Stimulated activated naive CD4-positive, alpha-beta T cell (primary cell): ENCODE measurements around the gene PTCD2.
A peak's percentile ranks its signal among the peaks of the same experiment; 100 is the strongest.

Experiments used
- DNase-seq, 6 experiments: peaks; one replicate each; lab custom pipeline; 2025; lab: John Stamatoyannopoulos, UW

PTCD2 gene

DNA sequence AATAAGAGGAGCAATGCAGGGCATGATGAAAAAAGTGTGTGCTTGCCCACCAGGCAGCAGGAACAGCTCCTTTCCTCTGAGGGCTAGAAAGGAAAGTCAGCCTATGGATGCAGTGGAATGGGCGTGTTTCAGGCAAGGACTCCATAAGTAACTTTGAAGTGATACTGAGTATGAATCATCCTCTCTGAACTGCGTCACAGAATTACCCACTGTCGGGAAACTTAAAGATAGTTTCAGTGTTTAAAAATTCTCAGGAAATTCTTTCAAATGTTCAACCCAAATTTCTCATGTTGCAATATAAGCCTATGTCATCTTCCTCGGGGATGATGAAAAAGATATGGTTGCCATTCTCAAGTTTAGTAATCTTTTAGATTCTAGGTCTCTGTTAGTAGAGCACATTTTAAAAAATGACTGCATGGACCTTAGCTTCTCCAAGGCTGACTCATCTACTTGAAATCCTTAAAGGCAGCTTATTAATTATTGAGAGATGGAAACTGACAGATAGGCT, 27.7 kb downstream of the PTCD2 start:
- DNase-seq: no peak

GRCh38 chr5:72351376-72351775, 31.2 kb downstream of the PTCD2 start:
- DNase-seq: no peak

GRCh38 chr5:72352616-72353015, 32.4 kb downstream of the PTCD2 start:
- no peak for DNase-seq

- no peak for DNase-seq
Measured at GRCh38 chr5:72353046-72353445, 32.9 kb downstream of the PTCD2 start.

DNA sequence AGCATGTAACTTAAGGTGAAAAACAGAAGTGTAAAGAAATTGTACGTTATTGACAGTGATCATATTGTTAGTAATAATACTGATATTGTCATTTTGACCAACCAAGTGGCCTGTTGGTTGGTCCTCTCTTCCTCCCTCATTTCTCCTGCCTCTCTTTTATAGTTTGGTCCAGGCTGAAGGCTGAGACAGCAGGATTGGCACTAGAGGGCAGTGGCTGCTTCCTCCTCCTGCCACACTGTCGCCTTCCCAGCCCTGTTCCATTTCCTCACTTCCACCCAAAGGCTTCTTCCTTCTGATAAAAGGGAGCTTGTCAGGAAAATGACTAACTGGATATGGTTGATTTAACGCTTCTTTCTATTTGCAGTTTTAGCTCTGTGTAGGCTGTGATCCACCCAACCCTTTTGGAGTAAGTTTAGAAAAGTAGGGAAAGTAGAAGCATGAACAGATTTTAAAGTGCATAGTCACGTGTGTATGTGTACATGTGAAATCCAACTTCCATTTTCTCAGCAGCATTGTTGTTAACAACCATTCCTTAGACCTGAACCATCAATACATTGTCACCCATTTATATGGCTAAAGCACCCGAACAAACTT, 35.6 kb downstream of the PTCD2 start:
- DNase-seq: no peak

DNA sequence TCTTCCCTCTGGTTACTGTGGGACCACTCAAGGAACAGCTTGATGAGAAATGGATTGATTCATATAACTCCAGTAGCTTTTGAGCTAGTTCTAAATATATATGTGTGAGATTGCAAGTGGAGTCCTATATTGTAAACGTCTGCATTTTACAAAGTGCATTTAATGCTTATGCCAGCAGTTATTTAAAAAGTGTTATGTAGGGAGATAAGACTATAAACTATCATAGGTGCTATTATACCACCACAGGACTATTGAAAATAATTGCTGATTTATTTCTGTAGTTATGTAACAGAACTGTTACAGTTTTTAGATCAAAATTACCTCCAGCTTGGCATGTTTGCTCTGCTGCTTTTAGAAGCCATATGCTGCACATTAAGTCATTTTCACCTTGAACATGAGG, 36.2 kb downstream of the PTCD2 start:
- no peak for DNase-seq

DNA sequence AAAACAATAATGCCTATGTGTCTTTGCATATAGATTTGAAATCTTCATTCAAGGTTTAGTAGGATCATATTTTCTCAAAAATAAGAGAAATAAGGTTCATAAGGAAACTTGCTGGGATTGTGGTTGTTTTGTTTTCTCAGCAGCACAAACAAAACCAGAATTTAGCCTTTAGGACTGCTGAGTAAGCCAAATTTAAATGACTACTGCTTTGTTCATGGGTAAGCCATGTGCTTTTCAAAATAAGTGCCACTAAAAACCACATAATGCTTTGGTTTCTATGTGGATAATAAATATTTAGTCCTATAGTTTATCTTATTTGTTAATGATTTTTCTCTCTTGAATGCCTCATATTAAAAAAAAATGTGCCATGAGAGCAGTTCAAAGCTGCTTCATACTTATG, 38.8 kb downstream of the PTCD2 start:
- no peak for DNase-seq

DNA sequence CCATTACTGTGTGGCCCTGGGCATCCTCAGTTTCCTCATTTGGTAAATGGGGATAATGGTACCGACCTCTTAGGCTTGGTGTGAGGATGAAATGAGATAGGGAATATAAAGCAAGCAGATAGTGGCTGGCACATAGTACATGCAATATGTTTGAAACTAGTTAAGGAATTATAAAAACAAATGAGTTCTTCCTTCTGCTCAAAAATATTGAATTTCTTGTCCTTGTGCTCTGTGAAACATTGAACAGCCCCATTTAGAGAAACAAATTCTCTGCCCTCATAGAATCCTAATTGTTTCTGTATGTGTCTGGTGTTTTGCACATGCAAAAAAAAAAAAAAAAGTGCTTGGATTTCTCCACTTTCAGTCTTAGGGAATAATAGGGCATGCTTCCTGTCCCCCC, 39.7 kb downstream of the PTCD2 start:
- no peak for DNase-seq

- DNase-seq: no peak
Measured at GRCh38 chr5:72363166-72363802, 43.1 kb downstream of the PTCD2 start.

DNA sequence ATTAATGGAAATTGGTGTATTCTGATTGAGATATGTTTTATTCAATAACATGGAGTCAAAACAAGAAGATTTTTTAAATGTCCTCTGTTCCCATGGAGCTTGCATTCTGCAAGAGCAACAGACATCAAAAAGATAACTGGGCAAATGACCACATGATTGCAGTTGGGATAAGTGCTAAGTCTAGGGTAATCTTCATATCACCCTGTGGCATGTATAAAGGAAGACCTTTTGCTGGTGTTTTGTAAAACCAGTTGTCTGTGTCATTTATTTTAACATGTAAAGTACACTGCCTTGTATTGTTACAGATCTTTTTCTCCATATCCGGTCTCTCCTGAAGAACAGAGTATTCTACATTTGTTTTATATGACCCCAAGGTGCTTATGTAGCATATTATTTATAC, 44.0 kb downstream of the PTCD2 start:
- no peak for DNase-seq

GRCh38 chr5:72364951-72365350, 44.8 kb downstream of the PTCD2 start:
- no peak for DNase-seq

GRCh38 chr5:72366324-72366976, 46.3 kb downstream of the PTCD2 start:
- DNase-seq: peak in 2 of 6 experiments; percentile 12 to 35

GRCh38 chr5:72368271-72368670, 48.1 kb downstream of the PTCD2 start:
- no peak for DNase-seq

GRCh38 chr5:72369301-72369700, 49.1 kb downstream of the PTCD2 start:
- DNase-seq: no peak

GRCh38 chr5:72369711-72370110, 49.5 kb downstream of the PTCD2 start:
- no peak for DNase-seq

DNA sequence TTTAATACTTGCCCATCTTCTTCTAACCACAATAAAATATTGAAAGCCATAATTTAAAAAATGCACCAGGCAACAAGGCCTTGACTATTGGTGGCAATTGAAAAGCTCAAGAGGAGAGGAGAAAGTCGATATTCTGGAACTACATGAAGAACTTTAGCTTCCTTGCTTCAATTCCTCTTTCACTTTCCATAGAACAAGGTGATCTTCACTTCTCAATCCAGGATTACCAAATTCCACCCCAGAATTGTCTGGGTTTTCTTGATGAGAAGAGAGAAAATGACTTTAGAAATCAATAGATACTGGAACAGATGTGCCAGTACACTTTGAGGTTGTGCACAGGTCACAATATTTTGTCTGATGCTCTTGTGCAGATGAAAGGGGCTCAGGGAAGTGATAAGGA, 52.2 kb downstream of the PTCD2 start:
- no peak for DNase-seq

- DNase-seq: no peak
Measured at GRCh38 chr5:72372923-72373322, 52.8 kb downstream of the PTCD2 start.

GRCh38 chr5:72374844-72375243, 54.7 kb downstream of the PTCD2 start:
- DNase-seq: no peak

DNA sequence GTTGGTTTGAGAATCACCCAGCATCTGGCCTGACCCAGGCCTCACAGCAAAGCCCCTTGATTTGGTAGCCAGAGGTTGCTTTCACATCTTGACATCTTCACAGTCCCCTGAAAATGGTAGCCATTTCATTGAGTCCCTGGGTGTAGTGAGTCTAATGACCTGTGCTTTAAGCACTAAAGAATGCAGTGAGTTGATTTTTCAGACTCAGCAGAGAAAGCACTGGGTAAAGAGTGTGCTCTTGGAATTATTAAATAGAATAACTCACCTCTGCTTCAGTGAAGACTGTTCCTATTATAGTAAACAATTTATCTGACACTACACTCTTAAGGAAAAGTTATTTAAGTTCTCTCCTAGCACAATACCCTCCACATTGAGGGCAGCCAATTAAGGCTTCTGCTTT, 56.2 kb downstream of the PTCD2 start:
- no peak for DNase-seq

- DNase-seq: no peak
Measured at GRCh38 chr5:72377910-72378638, 57.9 kb downstream of the PTCD2 start.

DNA sequence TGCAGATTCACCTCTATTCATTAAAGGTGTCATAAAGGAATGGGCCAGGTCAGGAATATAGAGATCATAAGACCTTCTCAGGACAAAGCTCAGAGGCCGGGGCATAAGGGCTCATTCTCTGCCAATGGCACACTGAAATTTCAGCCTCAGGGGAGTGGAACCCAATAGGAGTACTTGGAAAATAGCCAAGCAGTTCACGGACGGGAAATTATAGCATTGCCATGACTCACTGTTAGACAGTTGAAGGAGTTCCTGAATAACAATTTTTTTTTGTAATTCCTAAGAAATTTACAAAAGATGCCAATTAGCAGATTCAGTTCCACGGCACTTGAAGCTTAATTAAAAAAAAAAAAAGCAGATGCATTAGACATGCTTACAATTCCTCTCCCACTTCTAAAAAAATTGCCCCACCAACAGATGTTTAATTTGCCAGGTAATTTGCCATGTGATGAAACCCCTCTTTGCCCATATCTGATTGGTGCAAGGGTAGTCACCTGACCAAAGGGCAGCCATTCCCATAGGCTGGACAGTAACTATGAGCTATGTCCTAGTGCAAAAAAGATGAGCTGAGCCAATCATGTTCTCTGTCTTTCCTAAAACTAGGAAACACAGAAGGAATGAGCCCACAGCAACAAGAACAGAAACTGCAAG, 58.6 kb downstream of the PTCD2 start:
- no peak for DNase-seq

DNA sequence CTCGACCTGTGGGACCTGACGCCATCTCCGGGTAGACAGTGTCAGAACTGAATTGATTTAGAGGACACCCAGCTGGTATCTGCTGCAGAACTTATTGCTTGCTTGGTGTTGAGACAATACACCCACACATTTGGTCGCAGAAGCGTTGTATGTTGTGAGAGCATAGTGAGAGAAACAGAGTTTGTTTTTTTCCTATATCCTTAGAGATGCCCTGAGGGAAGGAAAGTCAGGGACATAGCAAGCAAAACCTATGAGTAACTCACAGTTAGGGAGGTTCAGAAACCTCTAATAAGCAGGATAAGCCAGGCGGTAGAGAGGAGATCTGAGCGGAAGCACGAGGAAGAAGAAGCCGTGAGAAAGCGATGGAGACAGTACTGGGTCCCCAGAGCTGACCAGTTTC, 59.8 kb downstream of the PTCD2 start:
- no peak for DNase-seq
